Hepatocyte (in vitro differentiated cells): ENCODE results near the gene ARL15. TPM values are rescaled to one million over a fixed set of nuclear protein-coding genes. Genes with fewer than 3 reads are reported as not detected.

Experiments
- DNase-seq: peaks from one replicate; pipeline ENCODE4 v3.0.0-alpha.2; 2016; ENCODE audit warnings: low spot score
- H2AFZ ChIP-seq: fragments of 200-600 bp; sonication (generic); 2 replicates; pipeline ENCODE4 v1.6.0; 2016; ENCODE audit warnings: antibody characterized with exemption, mild to moderate bottlenecking
- H3K27ac ChIP-seq: fragments of 200-600 bp; sonication (generic); 2 replicates; pipeline ENCODE4 v1.5.1; 2016; ENCODE audit warnings: mild to moderate bottlenecking
- H3K27me3 ChIP-seq: fragments of 200-600 bp; sonication (generic); 2 replicates; pipeline ENCODE4 v1.6.1; 2016
- H3K36me3 ChIP-seq: fragments of 200-600 bp; sonication (generic); replicated peaks from 2 replicates; pipeline ENCODE4 v1.5.1; 2016; ENCODE audit warnings: low read depth; ENCODE audit not compliant: insufficient read depth
- H3K4me1 ChIP-seq: fragments of 200-600 bp; sonication (generic); 2 replicates; pipeline ENCODE4 v1.5.1; 2016; ENCODE audit warnings: mild to moderate bottlenecking, moderate library complexity; ENCODE audit not compliant: insufficient read depth
- H3K4me2 ChIP-seq: fragments of 200-600 bp; sonication (generic); 2 replicates; pipeline ENCODE4 v1.6.0; 2016
- H3K4me3 ChIP-seq: fragments of 200-600 bp; sonication (generic); 2 replicates; pipeline ENCODE4 v1.5.1; 2016; ENCODE audit warnings: mild to moderate bottlenecking
- H3K79me2 ChIP-seq: fragments of 200-600 bp; sonication (generic); 2 replicates; pipeline ENCODE4 v1.6.0; 2017; ENCODE audit warnings: mild to moderate bottlenecking
- H3K9me2 ChIP-seq: fragments of 200-600 bp; sonication (generic); replicated peaks from 2 replicates; pipeline ENCODE4 v1.6.0; 2017; ENCODE audit warnings: mild to moderate bottlenecking; ENCODE audit not compliant: insufficient read depth
- H3K9me3 ChIP-seq: fragments of 200-600 bp; sonication (generic); 2 replicates; pipeline ENCODE4 v1.5.1; 2016; ENCODE audit warnings: low read depth, mild to moderate bottlenecking
- H4K20me1 ChIP-seq: fragments of 200-600 bp; sonication (generic); 2 replicates; pipeline ENCODE4 v1.6.0; 2016; ENCODE audit warnings: mild to moderate bottlenecking; ENCODE audit not compliant: insufficient read depth, poor library complexity, severe bottlenecking
- EZH2 ChIP-seq: fragments of 200-600 bp; sonication (generic); IDR thresholded peaks from 2 replicates; pipeline ENCODE4 v1.6.1; 2016; ENCODE audit warnings: antibody characterized with exemption, mild to moderate bottlenecking, borderline replicate concordance
- EZH2phosphoT487 ChIP-seq: fragments of 200-600 bp; sonication (generic); IDR thresholded peaks from one replicate; pipeline ENCODE4 v1.6.1; 2018; ENCODE audit warnings: antibody characterized with exemption, mild to moderate bottlenecking, low read depth, moderate library complexity; ENCODE audit not compliant: unreplicated experiment, severe bottlenecking
- WGBS: methylation state at CpG from one replicate; pipeline ENCODE4 v1.1.6; 2016; ENCODE audit warnings: low lambda C conversion rate; ENCODE audit errors: missing lambda C conversion rate; 5-methylcytosine and 5-hydroxymethylcytosine counted together
- polyA plus RNA-seq: library from polyadenylated mRNA; unstranded; fragments of >200 nt; fragmentation: Nextera tagmentation; extraction: Ambion mirVana; gene quantifications from 2 replicates; pipeline ENCODE4 v1.2.1, GENCODE V29; 2016
- total RNA-seq: library from RNA; depleted of rRNA; stranded (reverse); fragments of >200 nt; gene quantifications from 2 replicates; pipeline ENCODE4 v1.2.3, GENCODE V29; 2014
- TF ChIP-seq, protein P1 (sequence below): fragments of 200-600 bp; sonication (generic); IDR thresholded peaks from 2 replicates; pipeline ENCODE4 v1.5.1; 2016; ENCODE audit warnings: antibody characterized with exemption, mild to moderate bottlenecking; ENCODE audit not compliant: poor library complexity

Gene ARL15
- total and polyA plus RNA-seq, 2 experiments from 2014 or later: 13.3 to 66.3 TPM

DNA sequence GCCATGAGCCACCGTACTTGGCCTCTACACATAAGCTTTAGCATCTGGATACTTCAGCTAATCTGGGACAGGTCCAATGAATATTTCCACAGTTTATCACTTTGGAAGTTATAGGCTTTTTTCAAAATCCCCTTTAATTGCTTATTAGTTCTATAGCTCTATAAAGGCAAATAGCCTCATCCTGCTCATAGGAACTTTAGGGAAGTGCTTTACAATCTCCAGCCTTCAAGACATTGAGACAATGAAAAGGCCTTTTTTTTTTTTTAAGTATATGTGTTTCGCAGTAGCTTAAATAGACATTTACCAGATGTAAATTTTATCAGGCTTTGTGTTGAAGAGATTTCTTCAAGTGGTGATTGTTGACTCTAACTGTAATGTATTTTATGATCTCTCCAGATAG is 224.2 kb downstream of the ARL15 start:
- Histone ChIP-seq H3K4me1 (no peaks in the 10 kb centered on the region), H3K27ac (no peak overlapping the region), H3K4me2 (no peak overlapping the region), H3K36me3 (no peaks in the 10 kb centered on the region), H2AFZ (no peak overlapping the region), H3K9me2 (no peaks in the 10 kb centered on the region), H3K79me2 (no peaks in the 10 kb centered on the region), H3K27me3 (no peaks in the 10 kb centered on the region), H3K4me3 (no peak overlapping the region), H3K9me3 (no peaks in the 10 kb centered on the region), H4K20me1 (no peaks in the 10 kb centered on the region)
- no peak for DNase-seq
- 57% methylated on average over 2 of the region's 2 CpGs for WGBS
- TF ChIP-seq, protein P1, sequence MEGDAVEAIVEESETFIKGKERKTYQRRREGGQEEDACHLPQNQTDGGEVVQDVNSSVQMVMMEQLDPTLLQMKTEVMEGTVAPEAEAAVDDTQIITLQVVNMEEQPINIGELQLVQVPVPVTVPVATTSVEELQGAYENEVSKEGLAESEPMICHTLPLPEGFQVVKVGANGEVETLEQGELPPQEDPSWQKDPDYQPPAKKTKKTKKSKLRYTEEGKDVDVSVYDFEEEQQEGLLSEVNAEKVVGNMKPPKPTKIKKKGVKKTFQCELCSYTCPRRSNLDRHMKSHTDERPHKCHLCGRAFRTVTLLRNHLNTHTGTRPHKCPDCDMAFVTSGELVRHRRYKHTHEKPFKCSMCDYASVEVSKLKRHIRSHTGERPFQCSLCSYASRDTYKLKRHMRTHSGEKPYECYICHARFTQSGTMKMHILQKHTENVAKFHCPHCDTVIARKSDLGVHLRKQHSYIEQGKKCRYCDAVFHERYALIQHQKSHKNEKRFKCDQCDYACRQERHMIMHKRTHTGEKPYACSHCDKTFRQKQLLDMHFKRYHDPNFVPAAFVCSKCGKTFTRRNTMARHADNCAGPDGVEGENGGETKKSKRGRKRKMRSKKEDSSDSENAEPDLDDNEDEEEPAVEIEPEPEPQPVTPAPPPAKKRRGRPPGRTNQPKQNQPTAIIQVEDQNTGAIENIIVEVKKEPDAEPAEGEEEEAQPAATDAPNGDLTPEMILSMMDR: no peak
- TF ChIP-seq EZH2 (no peak), EZH2phosphoT487 (no peak)

DNA sequence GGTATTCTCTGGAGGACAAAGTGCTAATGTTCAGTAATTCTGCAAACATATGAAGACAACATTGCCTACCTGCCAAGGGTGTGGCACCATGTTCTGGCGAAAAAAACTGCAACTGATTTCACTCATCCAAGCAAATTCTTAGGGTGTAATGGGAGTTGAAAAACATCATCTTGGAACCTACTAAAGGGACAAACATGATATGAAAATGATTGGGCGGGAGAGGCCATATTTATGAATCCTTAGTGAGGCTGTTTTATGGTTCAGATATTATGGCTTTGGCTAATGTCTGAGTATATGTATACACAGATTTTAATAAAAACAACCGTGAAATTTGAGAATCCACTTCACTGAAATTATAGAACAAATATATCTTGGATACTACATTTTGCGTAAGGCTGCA is 225.7 kb downstream of the ARL15 start:
- TF ChIP-seq EZH2phosphoT487 (no peak), EZH2 (no peak)
- TF ChIP-seq, protein P1: no peak
- 85% methylated on average over 4 of the region's 4 CpGs for WGBS
- Histone ChIP-seq H3K9me3 (no peaks in the 10 kb centered on the region), H2AFZ (no peak overlapping the region), H3K27me3 (no peaks in the 10 kb centered on the region), H3K36me3 (no peaks in the 10 kb centered on the region), H3K79me2 (no peaks in the 10 kb centered on the region), H3K4me2 (no peak overlapping the region), H4K20me1 (no peaks in the 10 kb centered on the region), H3K27ac (no peak overlapping the region), H3K4me3 (no peak overlapping the region), H3K4me1 (no peaks in the 10 kb centered on the region), H3K9me2 (no peaks in the 10 kb centered on the region)
- no peak for DNase-seq

DNA sequence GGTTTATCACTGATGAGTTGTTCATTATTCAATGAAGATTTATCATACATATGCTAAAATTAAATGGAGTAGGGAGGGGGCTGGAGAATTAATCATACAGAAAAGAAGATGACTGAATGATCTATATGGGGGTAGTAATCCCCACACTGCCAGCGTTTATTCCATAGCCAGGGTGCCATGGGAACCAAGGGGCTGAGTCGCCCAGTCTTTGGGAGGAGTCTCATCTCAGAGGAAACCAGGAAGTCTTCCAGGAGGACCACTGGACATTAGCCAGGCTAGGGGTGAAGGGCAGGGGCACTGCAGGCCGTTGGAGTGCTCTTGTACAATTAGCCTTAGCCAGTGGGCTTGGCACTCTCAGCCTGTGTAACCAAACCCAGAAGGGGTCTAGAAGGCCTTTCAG is 226.5 kb downstream of the ARL15 start:
- no peaks in the 10 kb centered on the region for H3K4me1 ChIP-seq
- H3K9me2 ChIP-seq: no peaks in the 10 kb centered on the region
- TF ChIP-seq, protein P1: no peak
- no peak for TF ChIP-seq EZH2
- no peak for TF ChIP-seq EZH2phosphoT487
- no peak overlapping the region for H3K4me3 ChIP-seq
- no peak overlapping the region for H2AFZ ChIP-seq
- no peaks in the 10 kb centered on the region for H3K27me3 ChIP-seq
- no peak overlapping the region for H3K4me2 ChIP-seq
- no peaks in the 10 kb centered on the region for H4K20me1 ChIP-seq
- H3K79me2 ChIP-seq: no peaks in the 10 kb centered on the region
- no peak overlapping the region for H3K27ac ChIP-seq
- WGBS: 89% methylated on average over 3 of the region's 3 CpGs
- no peaks in the 10 kb centered on the region for H3K36me3 ChIP-seq
- DNase-seq: no peak
- no peaks in the 10 kb centered on the region for H3K9me3 ChIP-seq

DNA sequence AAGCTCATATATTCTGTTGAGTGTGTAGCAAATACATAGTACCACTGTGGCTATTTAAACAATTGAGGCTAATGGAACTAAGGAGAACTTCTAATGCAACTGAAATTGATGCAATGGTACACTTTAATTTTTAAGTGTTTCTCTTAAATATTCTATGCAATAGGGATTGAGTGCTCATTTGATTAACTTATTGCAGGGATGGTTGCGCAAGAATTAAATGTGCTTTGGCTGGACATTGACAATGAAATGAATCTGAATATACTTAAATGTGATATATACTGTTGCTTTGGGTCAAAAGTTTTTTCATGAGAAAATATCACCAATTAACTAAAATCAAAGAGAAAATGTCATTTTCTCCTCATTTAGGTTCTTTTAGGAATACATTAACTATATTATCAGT is 227.1 kb downstream of the ARL15 start:
- H3K4me3 ChIP-seq: no peak overlapping the region
- TF ChIP-seq EZH2phosphoT487 (no peak), EZH2 (no peak)
- TF ChIP-seq, protein P1: no peak
- no peaks in the 10 kb centered on the region for H4K20me1 ChIP-seq
- DNase-seq: no peak
- H3K27me3 ChIP-seq: no peaks in the 10 kb centered on the region
- no peaks in the 10 kb centered on the region for H3K4me1 ChIP-seq
- no peaks in the 10 kb centered on the region for H3K9me2 ChIP-seq
- no peak overlapping the region for H3K4me2 ChIP-seq
- H3K79me2 ChIP-seq: no peaks in the 10 kb centered on the region
- H3K27ac ChIP-seq: no peak overlapping the region
- H3K36me3 ChIP-seq: no peaks in the 10 kb centered on the region
- WGBS: 97% methylated on average over 1 of the region's 1 CpG
- no peak overlapping the region for H2AFZ ChIP-seq
- no peaks in the 10 kb centered on the region for H3K9me3 ChIP-seq
